Right lobe of liver (tissue), 6 donors: ENCODE data around the gene ACTL6B. TPM values are rescaled to one million over a fixed set of nuclear protein-coding genes. Genes with fewer than 3 reads are reported as not detected.
A peak's percentile ranks its signal among the peaks of the same experiment; 100 is the strongest.

ENCODE experiments used
- ATAC-seq, 4 donors: fragments of 200-7000 bp; cut with Tn5 transposase; one replicate each; pipeline ENCODE4 v1.9.1; 2020; ENCODE audit warnings: mild to moderate bottlenecking in 4 of 4, moderate library complexity in 4 of 4
- DNase-seq, 3 donors: peaks; one replicate each; pipeline ENCODE4 v3.0.0-alpha.2; 2020
- H3K27ac ChIP-seq, 3 donors: fragments of 200-600 bp; one replicate each; pipeline ENCODE4 v1.8.0; 2022
- H3K27me3 ChIP-seq, 2 donors: fragments of 200-600 bp; one replicate each; pipeline ENCODE4 v1.8.0; 2022
- H3K36me3 ChIP-seq, 4 donors: fragments of 200-600 bp; sonication (generic) in 1 of 4; one replicate each; pipeline versions ENCODE4 v1.5.1 to v1.8.0; 2017 to 2022; ENCODE audit warnings: control low read depth in 1 of 4
- H3K4me1 ChIP-seq, 4 donors: fragments of 200-600 bp; sonication (generic) in 1 of 4; one replicate each; pipeline versions ENCODE4 v1.5.1 to v1.8.0; 2017 to 2022; ENCODE audit warnings: control low read depth in 1 of 4
- H3K4me3 ChIP-seq, 3 donors: fragments of 200-600 bp; one replicate each; pipeline ENCODE4 v1.8.0; 2022
- H3K9me3 ChIP-seq, 4 donors: fragments of 200-600 bp; sonication (generic) in 1 of 4; one replicate each; pipeline versions ENCODE4 v1.5.1 to v1.8.0; 2017 to 2022; ENCODE audit warnings: control low read depth in 1 of 4
- POLR2A ChIP-seq: fragments of 450-650 bp; IDR thresholded peaks from one replicate; pipeline ENCODE4 v1.6.1; 2017; ENCODE audit warnings: antibody characterized with exemption, mild to moderate bottlenecking
- WGBS: methylation state at CpG from one replicate; pipeline ENCODE4 v1.1.6; 2018; ENCODE audit warnings: low coverage, low lambda C conversion rate; ENCODE audit not compliant: insufficient coverage; ENCODE audit errors: missing lambda C conversion rate; 5-methylcytosine and 5-hydroxymethylcytosine counted together
- intact Hi-C, 2 donors: fragments of 100-400 bp; cut with DNase I; formaldehyde crosslinking; loops; one replicate each; pipeline versions ENCODE4 v1.11.2 to v1.14.1; 2022
- total RNA-seq, 6 experiments: library from RNA; depleted of rRNA in 2 of 6; stranded (reverse); fragments of >200 nt in 2 of 6; fragmentation: NEBNext Ultra II Directional in 3 of 6; extraction: Animal tissue kit (Norgen Biotek cat#: 25700) in 3 of 6; gene quantifications; one replicate each; pipeline versions ENCODE4 v1.1.0 to v1.2.4, GENCODE V29; 2016 to 2023
- TF ChIP-seq, protein P1 (sequence below), 4 donors: fragments of 200-600 bp in 3 of 4; fragments of 450-650 bp in 1 of 4; IDR thresholded peaks; one replicate each; pipeline versions ENCODE4 v1.5.1 to v1.8.0; 2016 to 2022; ENCODE audit warnings: antibody characterized with exemption in 4 of 4, mild to moderate bottlenecking in 2 of 4
- donor health status: DM: no; HTN: yes; CAD: no.
- donor health status: DM: no; HTN: no; CAD: no.
- donor health status: DM: no; HTN: no; CAD: no.
- donor health status: DM: no; HTN: yes; CAD: no.
- donor health status: DM: no; HTN: yes; CAD: no.

The ACTL6B gene
- total RNA-seq, 6 experiments from 2014 or later = not detected

DNA sequence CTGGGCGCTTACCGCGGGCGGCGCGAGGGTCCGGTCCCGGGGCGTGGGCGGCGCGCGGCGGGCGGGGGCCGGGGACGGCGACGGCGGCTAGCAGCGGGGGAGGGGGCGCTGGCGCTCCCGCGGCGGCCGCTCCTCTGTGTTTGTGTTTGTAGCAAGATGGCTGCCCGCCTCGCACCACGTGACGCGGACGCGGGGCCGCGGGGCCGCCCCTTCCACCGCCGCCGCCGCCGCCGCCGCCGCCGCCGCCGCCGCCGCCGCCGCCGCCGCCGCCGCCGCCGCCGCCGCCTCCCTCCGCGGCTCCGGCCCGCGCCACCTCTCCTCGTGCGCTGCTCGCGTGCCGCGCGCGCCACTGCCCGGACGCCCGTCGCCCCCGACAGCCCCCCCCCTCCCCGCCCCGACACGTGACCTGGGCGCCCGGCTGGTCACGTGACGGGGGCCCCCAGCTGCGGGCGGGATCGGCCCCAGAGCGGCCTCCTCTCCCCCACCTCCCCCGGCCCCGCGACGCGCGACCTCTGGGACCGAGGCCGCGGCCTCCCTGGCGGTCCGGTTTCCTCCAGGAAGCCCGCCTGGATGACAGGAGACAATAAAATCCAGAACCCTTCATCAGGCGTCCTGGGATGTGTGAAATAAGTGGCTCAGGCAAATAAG, 38.0 kb upstream of the ACTL6B start, which contains the start of gene GIGYF1:
Gene GIGYF1 (minus strand): TSS at position 153 of the 648 bp plus-strand sequence. CDS start 6,012 bp downstream, outside the sequence.
- intact Hi-C loops = loop anchor here (5.0 to 10.0 kb wide), 2 partner anchors 122 to 129 kb away; partner anchors contain the start of gene SAP25 (in 1 of the 2)
- Histone ChIP-seq H3K4me3 (peak within 1 kb of the TSS; percentile 67 to 82 (median 76)), H3K9me3 (no peaks in the 10 kb centered on the region), H3K36me3 (peaks cover 0 to 3% (median 0%) of the 10 kb centered on the region in 4 donors), H3K27me3 (no peaks in the 10 kb centered on the region), H3K4me1 (peaks cover 2 to 19% (median 10%) of the 10 kb centered on the region in 4 donors), H3K27ac (peak within 1 kb of the TSS; percentile 49 to 72 (median 62))
- 2% methylated on average over 16 of the region's 102 CpGs for WGBS
- TF ChIP-seq POLR2A = no peak
- TF ChIP-seq, protein P1, sequence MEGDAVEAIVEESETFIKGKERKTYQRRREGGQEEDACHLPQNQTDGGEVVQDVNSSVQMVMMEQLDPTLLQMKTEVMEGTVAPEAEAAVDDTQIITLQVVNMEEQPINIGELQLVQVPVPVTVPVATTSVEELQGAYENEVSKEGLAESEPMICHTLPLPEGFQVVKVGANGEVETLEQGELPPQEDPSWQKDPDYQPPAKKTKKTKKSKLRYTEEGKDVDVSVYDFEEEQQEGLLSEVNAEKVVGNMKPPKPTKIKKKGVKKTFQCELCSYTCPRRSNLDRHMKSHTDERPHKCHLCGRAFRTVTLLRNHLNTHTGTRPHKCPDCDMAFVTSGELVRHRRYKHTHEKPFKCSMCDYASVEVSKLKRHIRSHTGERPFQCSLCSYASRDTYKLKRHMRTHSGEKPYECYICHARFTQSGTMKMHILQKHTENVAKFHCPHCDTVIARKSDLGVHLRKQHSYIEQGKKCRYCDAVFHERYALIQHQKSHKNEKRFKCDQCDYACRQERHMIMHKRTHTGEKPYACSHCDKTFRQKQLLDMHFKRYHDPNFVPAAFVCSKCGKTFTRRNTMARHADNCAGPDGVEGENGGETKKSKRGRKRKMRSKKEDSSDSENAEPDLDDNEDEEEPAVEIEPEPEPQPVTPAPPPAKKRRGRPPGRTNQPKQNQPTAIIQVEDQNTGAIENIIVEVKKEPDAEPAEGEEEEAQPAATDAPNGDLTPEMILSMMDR (IDR thresholded peaks at IDR 0.05) = no peak
- ATAC-seq = peak; percentile 45 to 56 (median 52)
- peak; percentile 77 to 82 (median 81) for DNase-seq

DNA sequence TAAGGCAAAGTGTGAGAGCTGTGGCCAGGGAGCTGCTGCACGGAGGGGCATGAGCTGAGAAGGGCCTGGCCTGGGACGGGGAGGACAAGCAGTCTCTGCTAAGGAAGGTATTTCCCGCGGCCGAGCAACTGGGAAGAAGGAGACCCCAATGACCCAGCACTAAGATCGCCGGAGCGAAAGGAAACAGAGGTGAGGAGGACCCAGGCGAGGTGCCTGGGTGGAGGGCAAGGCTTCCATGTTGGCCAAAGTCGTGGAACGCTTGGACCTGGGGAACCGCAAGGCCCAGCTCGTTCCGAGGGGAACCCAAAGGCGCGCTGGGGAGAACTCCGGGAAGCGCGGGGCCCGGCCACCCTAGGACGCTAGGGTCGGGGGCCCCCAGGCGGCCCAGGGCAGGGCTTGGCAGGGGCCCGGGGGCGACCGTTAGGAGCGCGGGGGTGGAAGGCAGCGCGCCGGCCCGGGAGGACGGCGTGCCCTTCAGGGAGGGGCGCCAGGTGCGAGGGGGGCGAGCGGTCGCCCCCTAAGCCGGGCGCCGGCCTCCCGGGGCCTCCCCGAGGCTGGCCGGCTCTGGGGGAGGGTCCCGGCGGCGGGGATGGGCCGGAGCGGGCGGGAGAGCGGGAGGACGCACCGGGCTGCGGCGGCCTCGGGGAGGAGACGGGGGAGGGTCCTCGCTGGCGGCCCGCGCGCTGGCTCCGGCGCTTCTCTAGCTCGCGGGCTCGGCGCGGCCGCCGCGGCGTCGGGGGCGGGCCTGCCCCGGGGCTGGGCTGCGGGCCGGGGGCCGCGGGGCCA, 37.3 kb upstream of the ACTL6B start:
- TF ChIP-seq, protein P1 (IDR thresholded peaks at IDR 0.05) = no peak
- no peak for TF ChIP-seq POLR2A
- intact Hi-C loops = loop anchor here (5.0 to 10.0 kb wide), 2 partner anchors 121 to 129 kb away; partner anchors contain the start of gene SAP25 (in 1 of the 2)
- 1% methylated on average over 16 of the region's 81 CpGs for WGBS
- H3K27ac ChIP-seq = peak overlapping the region; percentile 47 to 72 (median 62)
- H3K36me3 ChIP-seq = peaks cover 0 to 6% (median 0%) of the 10 kb centered on the region in 4 donors
- H3K4me1 ChIP-seq = peaks cover 2 to 19% (median 10%) of the 10 kb centered on the region in 4 donors
- H3K27me3 ChIP-seq = no peaks in the 10 kb centered on the region
- DNase-seq (peak in 2 of 3 donors; percentile 53 to 57), ATAC-seq (peak; percentile 7 to 23 (median 13))
- peak overlapping the region; percentile 67 to 82 (median 76) for H3K4me3 ChIP-seq
- no peaks in the 10 kb centered on the region for H3K9me3 ChIP-seq

DNA sequence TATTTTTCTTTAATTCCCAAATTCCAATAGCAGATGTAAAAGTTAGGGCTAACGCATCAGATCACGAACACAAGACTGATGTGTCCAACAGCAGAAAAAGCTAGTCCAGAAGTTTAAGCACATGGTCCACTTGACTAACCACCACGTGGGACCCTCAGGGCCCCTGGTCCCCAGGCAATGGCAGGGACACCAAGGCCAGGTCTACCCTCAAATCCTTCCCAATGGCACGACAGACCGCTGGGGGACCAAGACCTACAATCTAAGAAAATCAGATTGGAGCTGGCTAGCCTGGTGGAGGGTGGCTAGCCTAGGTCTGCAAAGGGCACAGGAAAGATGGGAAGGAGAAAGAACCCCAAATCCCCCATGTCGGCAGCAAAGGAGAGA, 36.3 kb upstream of the ACTL6B start:
- DNase-seq (peak in 1 of 3 donors; percentile 30), ATAC-seq (no peak)
- H3K4me3 ChIP-seq = peak overlapping the region; percentile 67 to 82 (median 76)
- H3K4me1 ChIP-seq = peaks cover 2 to 19% (median 10%) of the 10 kb centered on the region in 4 donors
- 62% methylated on average over 6 of the region's 6 CpGs for WGBS
- peaks cover 0 to 15% (median 4%) of the 10 kb centered on the region in 4 donors for H3K36me3 ChIP-seq
- no peaks in the 10 kb centered on the region for H3K9me3 ChIP-seq
- no peak overlapping the region for H3K27ac ChIP-seq
- no peaks in the 10 kb centered on the region for H3K27me3 ChIP-seq
- intact Hi-C loops = loop anchor here (5.0 to 10.0 kb wide), 2 partner anchors 120 to 128 kb away; partner anchors contain the start of gene SAP25 (in 1 of the 2)
- TF ChIP-seq POLR2A = no peak

DNA sequence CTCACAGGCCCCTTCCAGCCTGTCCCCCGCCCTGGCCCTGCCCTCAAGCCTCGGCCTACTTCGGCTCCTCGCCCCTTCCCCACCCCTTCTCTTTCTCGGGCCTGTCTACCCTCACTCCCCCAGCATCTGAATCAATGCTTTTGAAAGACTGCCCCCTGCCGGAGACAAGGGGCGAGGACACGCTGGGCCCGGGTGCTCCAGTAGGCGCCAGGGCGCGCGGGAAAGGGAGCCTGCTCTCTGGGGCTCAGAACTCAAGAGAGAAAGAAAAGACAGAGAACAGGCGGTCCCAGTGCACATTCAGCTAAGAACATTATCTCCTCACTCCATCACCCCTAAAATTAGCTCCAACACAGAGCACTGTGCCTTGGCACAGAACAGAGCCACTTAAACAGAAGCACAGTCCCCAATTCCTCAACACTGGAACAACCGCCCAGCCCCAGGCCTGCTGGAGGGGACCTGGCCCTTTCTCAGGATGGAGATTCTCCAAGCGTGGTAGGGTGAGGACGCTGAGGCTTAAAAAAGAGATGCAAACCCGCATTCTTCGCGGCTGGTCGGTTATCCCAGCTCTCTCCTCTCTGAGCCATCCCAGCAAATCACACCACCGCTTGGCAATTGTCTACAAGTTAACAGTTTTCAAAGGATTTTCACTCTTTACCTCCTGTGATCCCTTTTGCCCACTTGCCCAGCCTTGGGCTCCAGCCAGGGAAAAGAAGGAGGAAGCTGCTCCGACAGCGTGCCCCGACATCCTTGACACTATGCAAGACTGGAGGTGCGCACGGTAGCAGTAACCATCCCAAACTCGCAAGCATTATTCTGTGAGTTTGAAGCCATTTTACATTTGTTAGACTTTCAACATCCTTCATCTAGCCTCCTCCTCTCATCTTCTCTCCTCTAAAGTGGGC, 35.7 kb upstream of the ACTL6B start:
- no peak overlapping the region for H3K27ac ChIP-seq
- H3K4me1 ChIP-seq = peaks cover 2 to 19% (median 10%) of the 10 kb centered on the region in 4 donors

More for the DNA sequence above, 35.7 kb upstream of the ACTL6B start:
- H3K9me3 ChIP-seq = no peaks in the 10 kb centered on the region
- no peaks in the 10 kb centered on the region for H3K27me3 ChIP-seq
- TF ChIP-seq POLR2A = no peak
- TF ChIP-seq, protein P1 (IDR thresholded peaks at IDR 0.05) = peak; percentile 85 to 91 (median 90)
- no peak overlapping the region for H3K4me3 ChIP-seq
- 29% methylated on average over 24 of the region's 28 CpGs for WGBS
- H3K36me3 ChIP-seq = peaks cover 0 to 21% (median 7%) of the 10 kb centered on the region in 4 donors
- ATAC-seq (peak; percentile 80 to 86 (median 84)), DNase-seq (peak; percentile 81 to 83 (median 82))
- intact Hi-C loops = loop anchor here (5.0 to 10.0 kb wide), 2 partner anchors 120 to 127 kb away; partner anchors contain the start of gene SAP25 (in 1 of the 2)
